HUES64 (cell line): ENCODE measurements around the gene CDK11A.

ENCODE experiments used
- H3K27ac ChIP-seq: 2 replicates; pipeline ENCODE4 v1.7.0; 2013; ENCODE audit warnings: low read depth, low read length, inconsistent platforms
- H3K27me3 ChIP-seq: 2 replicates; pipeline ENCODE4 v1.6.1; 2013; ENCODE audit warnings: mild to moderate bottlenecking, low read length; ENCODE audit not compliant: insufficient read depth
- H3K36me3 ChIP-seq: 2 replicates; pipeline ENCODE4 v1.6.1; 2013; ENCODE audit warnings: mild to moderate bottlenecking, low read length; ENCODE audit not compliant: insufficient read depth
- H3K4me1 ChIP-seq: 2 replicates; pipeline ENCODE4 v1.6.1; 2013; ENCODE audit warnings: mild to moderate bottlenecking, low read length, moderate library complexity; ENCODE audit not compliant: insufficient read depth
- H3K4me3 ChIP-seq: 2 replicates; pipeline ENCODE4 v1.5.1; 2013; ENCODE audit warnings: mild to moderate bottlenecking, low read length, moderate library complexity
- H3K9ac ChIP-seq: 2 replicates; pipeline ENCODE4 v1.6.1; 2013; ENCODE audit warnings: mild to moderate bottlenecking, low read depth, low read length
- H3K9me3 ChIP-seq: 2 replicates; pipeline ENCODE4 v1.6.1; 2013; ENCODE audit warnings: low read depth, low read length; ENCODE audit not compliant: insufficient read depth
- WGBS: fragments of 150-250, 120-280 bp; methylation state at CpG from one replicate; pipeline ENCODE4 v1.1.7; 2013; ENCODE audit warnings: missing lambda C conversion rate; 5-methylcytosine and 5-hydroxymethylcytosine counted together

Gene CDK11A

GRCh38 chr1:1759456-1760344, 35.5 kb upstream of the CDK11A start:
- H3K27me3 ChIP-seq: no peaks in the 10 kb centered on the region
- H3K27ac ChIP-seq: no peak overlapping the region
- H3K4me1 ChIP-seq: no peaks in the 10 kb centered on the region
- no peaks in the 10 kb centered on the region for H3K9me3 ChIP-seq
- no peak overlapping the region for H3K9ac ChIP-seq
- 95% methylated on average over 37 of the region's 37 CpGs for WGBS
- H3K4me3 ChIP-seq: no peak overlapping the region
- peaks cover 83% of the 10 kb centered on the region for H3K36me3 ChIP-seq

GRCh38 chr1:1758692-1759455, 34.7 kb upstream of the CDK11A start:
- 95% methylated on average over 34 of the region's 34 CpGs for WGBS
- peaks cover 84% of the 10 kb centered on the region for H3K36me3 ChIP-seq
- H3K27me3 ChIP-seq: no peaks in the 10 kb centered on the region
- H3K9ac ChIP-seq: no peak overlapping the region
- H3K9me3 ChIP-seq: no peaks in the 10 kb centered on the region
- H3K4me1 ChIP-seq: no peaks in the 10 kb centered on the region
- H3K27ac ChIP-seq: no peak overlapping the region
- no peak overlapping the region for H3K4me3 ChIP-seq

- 96% methylated on average over 27 of the region's 27 CpGs for WGBS
- Histone ChIP-seq H3K4me3 (no peak overlapping the region), H3K36me3 (peaks cover 87% of the 10 kb centered on the region)
These were observed 34.0 kb upstream of the CDK11A start for GRCh38 chr1:1758059-1758621.

GRCh38 chr1:1757422-1758058, 33.4 kb upstream of the CDK11A start:
- H3K4me1 ChIP-seq: no peaks in the 10 kb centered on the region
- WGBS: 96% methylated on average over 25 of the region's 25 CpGs
- no peak overlapping the region for H3K27ac ChIP-seq
- H3K36me3 ChIP-seq: peaks cover 89% of the 10 kb centered on the region
- no peak overlapping the region for H3K9ac ChIP-seq
- no peaks in the 10 kb centered on the region for H3K27me3 ChIP-seq
- no peaks in the 10 kb centered on the region for H3K9me3 ChIP-seq
- H3K4me3 ChIP-seq: no peak overlapping the region

More at GRCh38 chr1:1758059-1758621, 34.0 kb upstream of the CDK11A start:
- Histone ChIP-seq H3K4me1 (no peaks in the 10 kb centered on the region), H3K9ac (no peak overlapping the region), H3K27ac (no peak overlapping the region), H3K9me3 (no peaks in the 10 kb centered on the region), H3K27me3 (no peaks in the 10 kb centered on the region)

- H3K9me3 ChIP-seq: no peaks in the 10 kb centered on the region
- no peaks in the 10 kb centered on the region for H3K27me3 ChIP-seq
- no peak overlapping the region for H3K27ac ChIP-seq
- peaks cover 84% of the 10 kb centered on the region for H3K36me3 ChIP-seq
- no peak overlapping the region for H3K4me3 ChIP-seq
- WGBS: 90% methylated on average over 33 of the region's 33 CpGs
- H3K4me1 ChIP-seq: no peaks in the 10 kb centered on the region
- no peak overlapping the region for H3K9ac ChIP-seq
These were observed 32.7 kb upstream of the CDK11A start for GRCh38 chr1:1756661-1757421.

- Histone ChIP-seq H3K4me1 (no peaks in the 10 kb centered on the region), H3K27me3 (no peaks in the 10 kb centered on the region), H3K9ac (no peak overlapping the region), H3K9me3 (no peaks in the 10 kb centered on the region), H3K36me3 (peaks cover 74% of the 10 kb centered on the region), H3K27ac (no peak overlapping the region), H3K4me3 (no peak overlapping the region)
- WGBS: 94% methylated on average over 15 of the region's 15 CpGs
These were observed 31.7 kb upstream of the CDK11A start for GRCh38 chr1:1755852-1756251.

- no peaks in the 10 kb centered on the region for H3K9me3 ChIP-seq
- H3K4me1 ChIP-seq: no peaks in the 10 kb centered on the region
- H3K4me3 ChIP-seq: no peak overlapping the region
- no peak overlapping the region for H3K27ac ChIP-seq
- H3K27me3 ChIP-seq: no peaks in the 10 kb centered on the region
- WGBS: 92% methylated on average over 19 of the region's 19 CpGs
- H3K36me3 ChIP-seq: peaks cover 69% of the 10 kb centered on the region
- H3K9ac ChIP-seq: no peak overlapping the region
These were observed 31.3 kb upstream of the CDK11A start for GRCh38 chr1:1755426-1755825.

GRCh38 chr1:1754051-1754815, 30.1 kb upstream of the CDK11A start:
- WGBS: 95% methylated on average over 49 of the region's 49 CpGs
- Histone ChIP-seq H3K27me3 (no peaks in the 10 kb centered on the region), H3K4me1 (no peaks in the 10 kb centered on the region), H3K9me3 (no peaks in the 10 kb centered on the region), H3K4me3 (no peak overlapping the region), H3K27ac (no peak overlapping the region), H3K9ac (no peak overlapping the region), H3K36me3 (peaks cover 57% of the 10 kb centered on the region)

GRCh38 chr1:1753607-1754005, 29.4 kb upstream of the CDK11A start:
- Histone ChIP-seq H3K27ac (no peak overlapping the region), H3K4me3 (no peak overlapping the region), H3K4me1 (no peaks in the 10 kb centered on the region), H3K9ac (no peak overlapping the region), H3K36me3 (peaks cover 52% of the 10 kb centered on the region), H3K27me3 (no peaks in the 10 kb centered on the region), H3K9me3 (no peaks in the 10 kb centered on the region)
- 95% methylated on average over 16 of the region's 16 CpGs for WGBS
